Caco-2 (cell line): Measurements from ENCODE around the gene SNX12. TPM values are rescaled to one million over a fixed set of nuclear protein-coding genes. Genes with fewer than 3 reads are reported as not detected.
"Not testable (repeated sequence)": the region's sequence is repeated elsewhere in the genome, so short reads cannot be mapped to it uniquely, and the experiment has no call there.

Source experiments
- BruUV-seq: library from RNA; stranded (reverse); fragments of 400-500 nt; replicated peaks from 2 replicates; lab custom pipeline; 2021; lab: Mats Ljungman, UMichigan
- CTCF ChIA-PET: fragments of 300-600 bp; sonication (Branson Sonifier 250); formaldehyde crosslinking; loops from one replicate; lab custom pipeline; 2022; ENCODE audit warnings: antibody characterized with exemption; lab: Charles Lee
- POLR2A ChIA-PET: fragments of 300-600 bp; sonication (Branson Sonifier 250); formaldehyde crosslinking; loops from one replicate; lab custom pipeline; 2022; ENCODE audit warnings: antibody characterized with exemption; lab: Charles Lee
- DNase-seq, 2 experiments: peaks; one replicate each; pipeline versions ENCODE4 v3.0.0 to v3.0.0-alpha.2; 2020 to 2022
- H3K27me3 ChIP-seq: replicated peaks from 2 replicates; pipeline ENCODE4 v1.6.0; 2011; ENCODE audit warnings: low read length; ENCODE audit not compliant: control insufficient read depth, insufficient read depth
- H3K36me3 ChIP-seq: 2 replicates; pipeline ENCODE4 v1.5.1; 2011; ENCODE audit warnings: low read length; ENCODE audit not compliant: control insufficient read depth, insufficient read depth
- H3K4me1 ChIP-seq: fragments of 250-450 bp; sonication (Bioruptor Pico); 2 replicates; pipeline ENCODE4 v1.5.1; 2020; ENCODE audit warnings: mild to moderate bottlenecking
- H3K4me3 ChIP-seq: 2 replicates; pipeline ENCODE4 v1.5.1; 2011; ENCODE audit warnings: low read depth, mild to moderate bottlenecking, control low read depth, low read length
- H3K9me3 ChIP-seq: fragments of 250-450 bp; sonication (Bioruptor Pico); 2 replicates; pipeline ENCODE4 v1.5.1; 2020; ENCODE audit warnings: mild to moderate bottlenecking, moderate library complexity
- H3K27ac Mint-ChIP-seq: one replicate; pipeline ENCODE4 v1.8.0; 2022; ENCODE audit warnings: mixed read lengths; ENCODE audit not compliant: unreplicated experiment
- H3K27me3 Mint-ChIP-seq: one replicate; pipeline ENCODE4 v1.8.0; 2022; ENCODE audit warnings: mixed read lengths; ENCODE audit not compliant: insufficient read depth, unreplicated experiment
- H3K36me3 Mint-ChIP-seq: one replicate; pipeline ENCODE4 v1.8.0; 2022; ENCODE audit warnings: mild to moderate bottlenecking, mixed read lengths; ENCODE audit not compliant: insufficient read depth, unreplicated experiment
- H3K4me1 Mint-ChIP-seq: one replicate; pipeline ENCODE4 v1.8.0; 2022; ENCODE audit warnings: low read depth, mixed read lengths; ENCODE audit not compliant: unreplicated experiment
- H3K4me3 Mint-ChIP-seq: one replicate; pipeline ENCODE4 v1.8.0; 2022; ENCODE audit warnings: mild to moderate bottlenecking, moderate library complexity, mixed read lengths; ENCODE audit not compliant: unreplicated experiment
- H3K9me3 Mint-ChIP-seq: one replicate; pipeline ENCODE4 v1.8.0; 2022; ENCODE audit warnings: mixed read lengths; ENCODE audit not compliant: unreplicated experiment
- CTCF ChIP-seq, 2 experiments: fragments of 200-600 bp in 1 of 2; IDR thresholded peaks; 1 replicate in 1 of 2; 2 replicates in 1 of 2; pipeline versions ENCODE4 v1.5.1 to v1.8.0; 2011 to 2022; ENCODE audit warnings: antibody characterized with exemption in 1 of 2, control low read depth in 1 of 2, inconsistent platforms in 1 of 2, low read depth in 1 of 2, low read length in 1 of 2, mild to moderate bottlenecking in 1 of 2, moderate library complexity in 1 of 2; ENCODE audit not compliant: insufficient read depth in 1 of 2, severe bottlenecking in 1 of 2, unreplicated experiment in 1 of 2
- intact Hi-C: fragments of 100-400 bp; cut with micrococcal nuclease; formaldehyde crosslinking; loops from one replicate; pipeline ENCODE4 v1.10.0; 2022; ENCODE audit not compliant: unreplicated experiment
- total RNA-seq: library from RNA; stranded (reverse); gene quantifications from 2 replicates; pipeline ENCODE4 v1.2.3, GENCODE V29; 2022

SNX12 gene
- total RNA-seq, 1 experiment from 2014 or later: 88.0 TPM

- H3K4me3 Mint-ChIP-seq: no peak overlapping the region
- Histone ChIP-seq H3K4me1 (peaks cover 9% of the 10 kb centered on the region), H3K36me3 (no peaks in the 10 kb centered on the region), H3K4me3 (no peak overlapping the region), H3K27me3 (no peaks in the 10 kb centered on the region), H3K9me3 (no peaks in the 10 kb centered on the region)
- no peak overlapping the region for H3K27ac Mint-ChIP-seq
- no peaks in the 10 kb centered on the region for H3K27me3 Mint-ChIP-seq
- peaks cover 27% of the 10 kb centered on the region for H3K36me3 Mint-ChIP-seq
- BruUV-seq: no TSS peak
- peaks cover 9% of the 10 kb centered on the region for H3K4me1 Mint-ChIP-seq
- POLR2A ChIA-PET: no interaction called here
- H3K9me3 Mint-ChIP-seq: no peaks in the 10 kb centered on the region
- CTCF ChIA-PET: no interaction called here
- no peak for DNase-seq
- intact Hi-C loops: no loop called here
- no peak for TF ChIP-seq CTCF (IDR thresholded peaks at IDR 0.05; ENCODE audit: insufficient read depth in 1 of 2, low read depth in 1 of 2, low read length in 1 of 2, severe bottlenecking in 1 of 2, unreplicated experiment in 1 of 2)
Observed at GRCh38 chrX:71056867-71057266, 11.3 kb downstream of the SNX12 start.

GRCh38 chrX:71053217-71053621, 14.9 kb downstream of the SNX12 start:
- no peak overlapping the region for H3K4me3 ChIP-seq
- CTCF ChIA-PET: no interaction called here
- Mint-ChIP-seq H3K27me3 (no peaks in the 10 kb centered on the region), H3K4me1 (peaks cover 5% of the 10 kb centered on the region), H3K36me3 (peaks cover 4% of the 10 kb centered on the region), H3K4me3 (no peak overlapping the region), H3K9me3 (no peaks in the 10 kb centered on the region), H3K27ac (no peak overlapping the region)
- H3K27me3 ChIP-seq: no peaks in the 10 kb centered on the region
- no peaks in the 10 kb centered on the region for H3K9me3 ChIP-seq
- POLR2A ChIA-PET: no interaction called here
- intact Hi-C loops: no loop called here
- peaks cover 9% of the 10 kb centered on the region for H3K4me1 ChIP-seq
- TF ChIP-seq CTCF (IDR thresholded peaks at IDR 0.05; ENCODE audit: insufficient read depth in 1 of 2, low read depth in 1 of 2, low read length in 1 of 2, severe bottlenecking in 1 of 2, unreplicated experiment in 1 of 2): no peak
- no peak for DNase-seq
- no TSS peak for BruUV-seq
- no peaks in the 10 kb centered on the region for H3K36me3 ChIP-seq

- no peak for DNase-seq
- TF ChIP-seq CTCF (IDR thresholded peaks at IDR 0.05; ENCODE audit: insufficient read depth in 1 of 2, low read depth in 1 of 2, low read length in 1 of 2, severe bottlenecking in 1 of 2, unreplicated experiment in 1 of 2): no peak
- peaks cover 9% of the 10 kb centered on the region for H3K4me1 ChIP-seq
- H3K27me3 ChIP-seq: no peaks in the 10 kb centered on the region
- CTCF ChIA-PET: no interaction called here
- no peaks in the 10 kb centered on the region for H3K9me3 Mint-ChIP-seq
- H3K4me3 Mint-ChIP-seq: no peak overlapping the region
- intact Hi-C loops: no loop called here
- no TSS peak for BruUV-seq
- H3K4me3 ChIP-seq: no peak overlapping the region
- no peaks in the 10 kb centered on the region for H3K4me1 Mint-ChIP-seq
- H3K27ac Mint-ChIP-seq: no peak overlapping the region
- POLR2A ChIA-PET: no interaction called here
- no peaks in the 10 kb centered on the region for H3K36me3 ChIP-seq
- H3K27me3 Mint-ChIP-seq: no peaks in the 10 kb centered on the region
- H3K9me3 ChIP-seq: no peaks in the 10 kb centered on the region
- H3K36me3 Mint-ChIP-seq: no peaks in the 10 kb centered on the region
Observed at GRCh38 chrX:71052721-71053120, 15.4 kb downstream of the SNX12 start.

GRCh38 chrX:71047891-71048290, 20.2 kb downstream of the SNX12 start:
- H3K36me3 Mint-ChIP-seq, H3K4me3 ChIP-seq, H3K27me3 Mint-ChIP-seq, intact Hi-C loops, POLR2A ChIA-PET, H3K4me1 ChIP-seq, DNase-seq, H3K36me3 ChIP-seq, H3K4me3 Mint-ChIP-seq, H3K9me3 ChIP-seq, H3K27ac Mint-ChIP-seq, BruUV-seq, H3K27me3 ChIP-seq, H3K4me1 Mint-ChIP-seq, CTCF ChIA-PET, H3K9me3 Mint-ChIP-seq: not testable (repeated sequence)
